C4-2B (cell line): ENCODE measurements around the gene CAMK2G.

Source experiments
- ZFX ChIP-seq: fragments of 450-650 bp; IDR thresholded peaks from 2 replicates; pipeline ENCODE4 v1.6.1; 2017
- TF ChIP-seq, protein P1 (sequence below): fragments of 450-650 bp; conservative IDR thresholded peaks from 2 replicates; pipeline ENCODE4 v1.5.1; 2017; ENCODE audit warnings: mild to moderate bottlenecking

DNA sequence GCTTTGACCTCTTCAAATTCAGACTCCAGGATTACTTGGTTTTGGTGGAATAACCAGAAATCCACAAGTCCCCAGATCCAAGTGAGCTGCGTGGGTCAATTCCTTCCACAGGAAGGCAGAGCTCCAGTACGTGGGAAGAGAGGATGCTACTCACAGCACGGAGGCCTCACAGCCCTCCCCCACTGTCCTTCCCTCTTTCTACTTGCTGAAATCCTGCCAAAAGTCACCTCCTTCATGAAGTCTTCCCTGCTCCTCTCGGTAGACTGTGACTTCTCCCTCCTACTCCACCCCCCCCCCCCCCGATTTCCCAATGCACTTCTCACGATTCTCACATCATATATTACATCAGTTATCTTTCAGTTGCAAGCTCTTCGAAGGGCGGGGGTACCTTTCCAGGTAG is 12.3 kb downstream of the CAMK2G start:
- TF ChIP-seq, protein P1, sequence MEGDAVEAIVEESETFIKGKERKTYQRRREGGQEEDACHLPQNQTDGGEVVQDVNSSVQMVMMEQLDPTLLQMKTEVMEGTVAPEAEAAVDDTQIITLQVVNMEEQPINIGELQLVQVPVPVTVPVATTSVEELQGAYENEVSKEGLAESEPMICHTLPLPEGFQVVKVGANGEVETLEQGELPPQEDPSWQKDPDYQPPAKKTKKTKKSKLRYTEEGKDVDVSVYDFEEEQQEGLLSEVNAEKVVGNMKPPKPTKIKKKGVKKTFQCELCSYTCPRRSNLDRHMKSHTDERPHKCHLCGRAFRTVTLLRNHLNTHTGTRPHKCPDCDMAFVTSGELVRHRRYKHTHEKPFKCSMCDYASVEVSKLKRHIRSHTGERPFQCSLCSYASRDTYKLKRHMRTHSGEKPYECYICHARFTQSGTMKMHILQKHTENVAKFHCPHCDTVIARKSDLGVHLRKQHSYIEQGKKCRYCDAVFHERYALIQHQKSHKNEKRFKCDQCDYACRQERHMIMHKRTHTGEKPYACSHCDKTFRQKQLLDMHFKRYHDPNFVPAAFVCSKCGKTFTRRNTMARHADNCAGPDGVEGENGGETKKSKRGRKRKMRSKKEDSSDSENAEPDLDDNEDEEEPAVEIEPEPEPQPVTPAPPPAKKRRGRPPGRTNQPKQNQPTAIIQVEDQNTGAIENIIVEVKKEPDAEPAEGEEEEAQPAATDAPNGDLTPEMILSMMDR: no peak
- no peak for TF ChIP-seq ZFX
